GM23338 (cell line): Measurements from ENCODE around the gene CPNE2.

Experiments
- CREB1 ChIP-seq: fragments of 250-450 bp; sonication (Bioruptor Pico); IDR thresholded peaks from 2 replicates; pipeline ENCODE4 v1.5.0; 2020; ENCODE audit warnings: low read depth, mild to moderate bottlenecking, moderate library complexity
- EZH2 ChIP-seq: fragments of 200-600 bp; sonication (generic); IDR thresholded peaks from one replicate; pipeline ENCODE4 v1.8.0; 2017; ENCODE audit warnings: antibody characterized with exemption, mild to moderate bottlenecking, low read depth; ENCODE audit not compliant: unreplicated experiment
- POLR2AphosphoS5 ChIP-seq: IDR thresholded peaks from 2 replicates; pipeline ENCODE4 v1.6.1; 2016; ENCODE audit warnings: antibody characterized with exemption, low read depth
- TF ChIP-seq, protein P1 (sequence below), 2 experiments: fragments of 200-600 bp in 1 of 2; sonication (generic) in 1 of 2; conservative IDR thresholded peaks; 2 replicates each; pipeline versions ENCODE4 v1.5.1 to v1.6.1; 2016 to 2017; ENCODE audit warnings: antibody characterized with exemption in 2 of 2, low read depth in 2 of 2, mild to moderate bottlenecking in 2 of 2, moderate library complexity in 1 of 2
- TF ChIP-seq, protein P2 (sequence below): IDR thresholded peaks from one replicate; pipeline ENCODE4 v1.6.1; 2018; ENCODE audit warnings: antibody characterized with exemption; ENCODE audit not compliant: unreplicated experiment

DNA sequence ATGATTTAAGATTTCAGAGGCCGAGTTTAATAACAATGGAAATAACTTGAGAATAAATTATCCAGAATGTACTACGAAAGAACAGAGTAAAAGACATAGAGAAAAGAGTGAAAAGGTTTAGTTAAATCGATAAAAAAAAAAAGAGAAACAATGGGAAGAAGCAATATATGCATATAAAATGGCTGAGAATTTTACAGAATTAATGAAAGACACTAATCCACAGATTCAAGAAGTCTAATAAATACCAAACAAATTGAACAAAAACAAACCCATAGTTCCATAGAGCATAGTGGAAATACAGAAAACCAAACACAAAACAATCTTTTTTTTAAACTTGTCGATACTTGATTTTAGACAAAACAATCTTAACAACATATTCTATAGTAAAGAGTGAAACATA lies 91.7 kb downstream of the CPNE2 start:
- TF ChIP-seq, protein P1, sequence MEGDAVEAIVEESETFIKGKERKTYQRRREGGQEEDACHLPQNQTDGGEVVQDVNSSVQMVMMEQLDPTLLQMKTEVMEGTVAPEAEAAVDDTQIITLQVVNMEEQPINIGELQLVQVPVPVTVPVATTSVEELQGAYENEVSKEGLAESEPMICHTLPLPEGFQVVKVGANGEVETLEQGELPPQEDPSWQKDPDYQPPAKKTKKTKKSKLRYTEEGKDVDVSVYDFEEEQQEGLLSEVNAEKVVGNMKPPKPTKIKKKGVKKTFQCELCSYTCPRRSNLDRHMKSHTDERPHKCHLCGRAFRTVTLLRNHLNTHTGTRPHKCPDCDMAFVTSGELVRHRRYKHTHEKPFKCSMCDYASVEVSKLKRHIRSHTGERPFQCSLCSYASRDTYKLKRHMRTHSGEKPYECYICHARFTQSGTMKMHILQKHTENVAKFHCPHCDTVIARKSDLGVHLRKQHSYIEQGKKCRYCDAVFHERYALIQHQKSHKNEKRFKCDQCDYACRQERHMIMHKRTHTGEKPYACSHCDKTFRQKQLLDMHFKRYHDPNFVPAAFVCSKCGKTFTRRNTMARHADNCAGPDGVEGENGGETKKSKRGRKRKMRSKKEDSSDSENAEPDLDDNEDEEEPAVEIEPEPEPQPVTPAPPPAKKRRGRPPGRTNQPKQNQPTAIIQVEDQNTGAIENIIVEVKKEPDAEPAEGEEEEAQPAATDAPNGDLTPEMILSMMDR (conservative IDR thresholded peaks at IDR 0.05; ENCODE audit: low read depth in 2 of 2): no peak
- TF ChIP-seq, protein P2, sequence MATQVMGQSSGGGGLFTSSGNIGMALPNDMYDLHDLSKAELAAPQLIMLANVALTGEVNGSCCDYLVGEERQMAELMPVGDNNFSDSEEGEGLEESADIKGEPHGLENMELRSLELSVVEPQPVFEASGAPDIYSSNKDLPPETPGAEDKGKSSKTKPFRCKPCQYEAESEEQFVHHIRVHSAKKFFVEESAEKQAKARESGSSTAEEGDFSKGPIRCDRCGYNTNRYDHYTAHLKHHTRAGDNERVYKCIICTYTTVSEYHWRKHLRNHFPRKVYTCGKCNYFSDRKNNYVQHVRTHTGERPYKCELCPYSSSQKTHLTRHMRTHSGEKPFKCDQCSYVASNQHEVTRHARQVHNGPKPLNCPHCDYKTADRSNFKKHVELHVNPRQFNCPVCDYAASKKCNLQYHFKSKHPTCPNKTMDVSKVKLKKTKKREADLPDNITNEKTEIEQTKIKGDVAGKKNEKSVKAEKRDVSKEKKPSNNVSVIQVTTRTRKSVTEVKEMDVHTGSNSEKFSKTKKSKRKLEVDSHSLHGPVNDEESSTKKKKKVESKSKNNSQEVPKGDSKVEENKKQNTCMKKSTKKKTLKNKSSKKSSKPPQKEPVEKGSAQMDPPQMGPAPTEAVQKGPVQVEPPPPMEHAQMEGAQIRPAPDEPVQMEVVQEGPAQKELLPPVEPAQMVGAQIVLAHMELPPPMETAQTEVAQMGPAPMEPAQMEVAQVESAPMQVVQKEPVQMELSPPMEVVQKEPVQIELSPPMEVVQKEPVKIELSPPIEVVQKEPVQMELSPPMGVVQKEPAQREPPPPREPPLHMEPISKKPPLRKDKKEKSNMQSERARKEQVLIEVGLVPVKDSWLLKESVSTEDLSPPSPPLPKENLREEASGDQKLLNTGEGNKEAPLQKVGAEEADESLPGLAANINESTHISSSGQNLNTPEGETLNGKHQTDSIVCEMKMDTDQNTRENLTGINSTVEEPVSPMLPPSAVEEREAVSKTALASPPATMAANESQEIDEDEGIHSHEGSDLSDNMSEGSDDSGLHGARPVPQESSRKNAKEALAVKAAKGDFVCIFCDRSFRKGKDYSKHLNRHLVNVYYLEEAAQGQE: no peak
- TF ChIP-seq POLR2AphosphoS5 (no peak), CREB1 (CRISPR knock-in tag) (no peak), EZH2 (no peak)
